Measurements from ENCODE around the gene THRA. TPM values are rescaled to one million over a fixed set of nuclear protein-coding genes. Genes with fewer than 3 reads are reported as not detected.
A peak's percentile ranks its signal among the peaks of the same experiment; 100 is the strongest.

Gene THRA
- total RNA-seq, 4 donors from 2014 or later = 19.7 to 124 (median 63.1) TPM

DNA sequence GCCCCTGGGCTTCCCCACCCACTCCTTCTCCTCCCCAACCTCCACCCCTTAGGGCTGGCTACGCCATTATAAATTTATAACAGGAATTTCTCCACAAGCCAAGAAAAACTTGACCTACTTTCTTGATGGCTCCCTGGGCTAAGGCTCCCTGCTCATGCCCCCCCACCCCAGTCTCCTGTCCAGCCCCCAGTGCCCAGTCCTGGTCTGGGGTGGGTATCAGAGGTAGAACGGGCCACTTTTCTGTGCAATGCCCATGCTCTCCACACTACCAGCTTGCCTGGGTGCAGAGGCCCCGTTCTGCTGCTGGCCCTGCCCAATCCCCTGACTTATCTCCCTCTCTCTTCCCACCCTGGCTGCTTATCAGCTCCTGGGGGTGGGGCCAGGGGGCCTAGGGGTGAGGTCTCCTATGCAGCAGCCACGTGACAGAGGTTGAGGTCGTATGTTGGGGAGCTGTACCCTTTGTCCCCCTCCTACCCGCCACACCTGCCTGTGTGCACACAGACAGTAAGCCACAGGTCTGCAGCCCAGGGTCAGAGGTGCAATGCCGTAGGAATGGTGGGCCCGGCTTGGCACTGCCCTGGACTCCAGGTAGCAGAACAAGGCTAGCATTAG is 10.1 kb downstream of the THRA start:
- H3K36me3 ChIP-seq = no peaks in the 10 kb centered on the region
- no peaks in the 10 kb centered on the region for H3K27me3 ChIP-seq
- H3K4me3 ChIP-seq = peak overlapping the region in 1 of 2 donors; percentile 2
- H3K4me1 ChIP-seq = peaks cover 14 to 47% of the 10 kb centered on the region in 2 donors
- no peaks in the 10 kb centered on the region for H3K9me3 ChIP-seq
- peak overlapping the region; percentile 98 for H3K27ac ChIP-seq
- peak; percentile 52 to 55 for DNase-seq
- intact Hi-C loops (cut with DNase I; ENCODE audit: low total_unique reads) = loop anchor here (10.0 kb wide), 1 partner anchor 58 kb away; the partner anchor contains the start of gene CSF3
- no peak for TF ChIP-seq POLR2A (IDR thresholded peaks at IDR 0.05)
- TF ChIP-seq, protein P1, sequence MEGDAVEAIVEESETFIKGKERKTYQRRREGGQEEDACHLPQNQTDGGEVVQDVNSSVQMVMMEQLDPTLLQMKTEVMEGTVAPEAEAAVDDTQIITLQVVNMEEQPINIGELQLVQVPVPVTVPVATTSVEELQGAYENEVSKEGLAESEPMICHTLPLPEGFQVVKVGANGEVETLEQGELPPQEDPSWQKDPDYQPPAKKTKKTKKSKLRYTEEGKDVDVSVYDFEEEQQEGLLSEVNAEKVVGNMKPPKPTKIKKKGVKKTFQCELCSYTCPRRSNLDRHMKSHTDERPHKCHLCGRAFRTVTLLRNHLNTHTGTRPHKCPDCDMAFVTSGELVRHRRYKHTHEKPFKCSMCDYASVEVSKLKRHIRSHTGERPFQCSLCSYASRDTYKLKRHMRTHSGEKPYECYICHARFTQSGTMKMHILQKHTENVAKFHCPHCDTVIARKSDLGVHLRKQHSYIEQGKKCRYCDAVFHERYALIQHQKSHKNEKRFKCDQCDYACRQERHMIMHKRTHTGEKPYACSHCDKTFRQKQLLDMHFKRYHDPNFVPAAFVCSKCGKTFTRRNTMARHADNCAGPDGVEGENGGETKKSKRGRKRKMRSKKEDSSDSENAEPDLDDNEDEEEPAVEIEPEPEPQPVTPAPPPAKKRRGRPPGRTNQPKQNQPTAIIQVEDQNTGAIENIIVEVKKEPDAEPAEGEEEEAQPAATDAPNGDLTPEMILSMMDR (IDR thresholded peaks at IDR 0.05) = no peak

DNA sequence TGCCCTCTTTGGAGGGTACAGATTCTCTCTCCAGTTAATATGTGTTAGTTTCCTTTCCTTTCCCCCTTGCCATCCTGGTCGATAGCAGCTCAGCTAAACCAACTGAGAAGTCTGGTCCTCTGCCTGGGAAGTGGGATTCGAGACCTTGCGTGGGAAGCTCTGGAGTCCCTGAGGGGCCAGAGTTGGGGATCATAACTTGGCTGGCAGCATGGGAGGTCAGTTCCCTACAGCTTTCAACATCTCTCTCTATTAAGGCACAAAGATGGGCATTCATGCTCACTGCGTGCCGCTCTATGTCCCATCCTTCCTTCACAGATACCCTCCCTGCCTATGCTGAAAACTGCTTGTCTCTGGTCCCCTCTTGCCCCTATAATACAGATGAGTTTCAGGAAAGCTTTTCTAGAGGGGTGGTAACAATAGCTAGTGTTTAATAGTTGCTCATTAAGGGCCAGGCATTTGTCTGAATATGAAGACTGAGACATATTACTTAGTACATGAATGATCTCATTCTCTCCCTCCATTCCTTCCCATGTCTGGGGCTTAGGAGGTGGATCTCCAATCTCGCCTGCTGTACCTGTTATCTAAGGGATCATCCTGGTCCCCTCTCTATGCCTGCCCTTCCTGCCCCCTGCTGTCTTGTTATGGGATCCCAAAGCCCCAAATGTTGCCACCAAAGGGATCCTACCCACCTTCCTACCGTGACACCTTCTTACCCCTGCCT is 10.8 kb downstream of the THRA start:
- intact Hi-C loops (cut with DNase I; ENCODE audit: low total_unique reads) = loop anchor here (10.0 kb wide), 1 partner anchor 59 kb away; the partner anchor contains the start of gene CSF3
- H3K36me3 ChIP-seq = no peaks in the 10 kb centered on the region
- H3K27me3 ChIP-seq = no peaks in the 10 kb centered on the region
- peaks cover 14 to 39% of the 10 kb centered on the region in 2 donors for H3K4me1 ChIP-seq
- no peak overlapping the region for H3K4me3 ChIP-seq
- TF ChIP-seq, protein P1 (IDR thresholded peaks at IDR 0.05) = no peak
- TF ChIP-seq POLR2A (IDR thresholded peaks at IDR 0.05) = no peak
- no peak for DNase-seq
- H3K9me3 ChIP-seq = no peaks in the 10 kb centered on the region
- peak overlapping the region; percentile 98 for H3K27ac ChIP-seq

DNA sequence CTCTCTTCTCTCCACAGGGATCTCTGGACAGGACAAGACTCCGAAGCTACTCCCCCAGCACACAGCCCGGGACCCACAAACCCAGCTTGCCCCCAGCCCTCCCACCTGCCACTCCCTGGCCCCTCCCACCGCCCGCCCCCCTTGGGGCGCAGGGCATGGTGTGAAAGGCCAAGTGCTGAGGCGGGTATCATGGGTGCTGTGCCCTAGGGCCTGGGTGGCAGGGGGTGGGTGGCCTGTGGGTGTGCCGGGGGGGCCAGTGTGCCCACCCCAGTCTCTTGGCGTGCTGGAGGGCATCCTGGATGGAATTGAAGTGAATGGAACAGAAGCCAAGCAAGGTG is 11.4 kb downstream of the THRA start:
- intact Hi-C loops (cut with DNase I; ENCODE audit: low total_unique reads) = loop anchor here (10.0 kb wide), 1 partner anchor 59 kb away; the partner anchor contains the start of gene CSF3
- TF ChIP-seq, protein P1 (IDR thresholded peaks at IDR 0.05) = no peak
- no peak for TF ChIP-seq POLR2A (IDR thresholded peaks at IDR 0.05)

DNA sequence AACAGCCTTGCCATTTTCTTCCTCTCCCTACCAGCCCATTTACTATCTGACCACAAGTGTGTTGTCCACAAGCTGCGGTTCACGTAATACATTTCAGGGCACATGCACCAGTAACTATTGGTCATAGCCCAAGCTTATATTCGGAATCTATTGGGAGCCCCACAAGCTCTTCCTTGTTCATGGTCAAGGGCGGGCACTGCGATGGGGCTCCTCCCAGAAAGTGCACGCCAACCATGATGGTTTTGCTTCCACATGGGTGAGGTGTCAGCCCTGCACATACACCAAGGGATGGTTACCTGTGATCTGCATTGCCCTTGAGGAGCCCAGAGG is 12.1 kb downstream of the THRA start:
- intact Hi-C loops (cut with DNase I; ENCODE audit: low total_unique reads) = loop anchor here (10.0 kb wide), 1 partner anchor 60 kb away; the partner anchor contains the start of gene CSF3
- Histone ChIP-seq H3K4me3 (no peak overlapping the region), H3K4me1 (peaks cover 14 to 39% of the 10 kb centered on the region in 2 donors)

More for the DNA sequence above, 11.4 kb downstream of the THRA start:
- no peak for DNase-seq
- H3K9me3 ChIP-seq = no peaks in the 10 kb centered on the region
- H3K4me1 ChIP-seq = peaks cover 14 to 39% of the 10 kb centered on the region in 2 donors
- peak overlapping the region; percentile 98 for H3K27ac ChIP-seq
- no peak overlapping the region for H3K4me3 ChIP-seq
- H3K36me3 ChIP-seq = no peaks in the 10 kb centered on the region
- no peaks in the 10 kb centered on the region for H3K27me3 ChIP-seq

More for the DNA sequence above, 12.1 kb downstream of the THRA start:
- TF ChIP-seq, protein P1 (IDR thresholded peaks at IDR 0.05) = no peak
- TF ChIP-seq POLR2A (IDR thresholded peaks at IDR 0.05) = no peak
- H3K27ac ChIP-seq = peak overlapping the region; percentile 98
- no peaks in the 10 kb centered on the region for H3K9me3 ChIP-seq
- H3K27me3 ChIP-seq = no peaks in the 10 kb centered on the region
- DNase-seq = no peak
- no peaks in the 10 kb centered on the region for H3K36me3 ChIP-seq
